Activated T-cell treated with anti-CD3 and anti-CD28 coated beads, Interleukin-2, amount 50 U/mL, for 4 hours (primary cell): ENCODE results near the gene GNAO1. TPM values are rescaled to one million over a fixed set of nuclear protein-coding genes. Genes with fewer than 3 reads are reported as not detected.

Experiments
- ATAC-seq, 2 donors: fragments of 200-7000 bp; cut with Tn5 transposase; one replicate each; pipeline ENCODE4 v1.10.0; 2021
- DNase-seq: peaks from one replicate; pipeline ENCODE4 v3.0.0-alpha.2; 2020
- H3K27me3 Mint-ChIP-seq: one replicate; pipeline ENCODE4 v1.8.0; 2021; ENCODE audit warnings: low read depth, mixed read lengths
- H3K36me3 Mint-ChIP-seq: one replicate; pipeline ENCODE4 v1.8.0; 2022; ENCODE audit warnings: mixed read lengths; ENCODE audit not compliant: insufficient read depth
- H3K4me1 Mint-ChIP-seq: one replicate; pipeline ENCODE4 v1.8.0; 2021; ENCODE audit warnings: low read depth, mixed read lengths
- H3K4me3 Mint-ChIP-seq: one replicate; pipeline ENCODE4 v1.8.0; 2021; ENCODE audit warnings: mild to moderate bottlenecking, moderate library complexity, mixed read lengths
- H3K9me3 Mint-ChIP-seq: one replicate; pipeline ENCODE4 v1.8.0; 2021; ENCODE audit warnings: mixed read lengths
- total RNA-seq, 3 donors: library from RNA; stranded (reverse); gene quantifications; one replicate each; pipeline ENCODE4 v1.2.1, GENCODE V29; 2021

The GNAO1 gene
- total RNA-seq, 3 donors from 2014 or later: 1.3 to 2.5 (median 2.1) TPM

- Mint-ChIP-seq H3K4me1 (peaks cover 31% of the 10 kb centered on the region), H3K9me3 (no peaks in the 10 kb centered on the region), H3K4me3 (peak overlapping the region; percentile 76), H3K27me3 (peaks cover 44% of the 10 kb centered on the region), H3K36me3 (no peaks in the 10 kb centered on the region)
- DNase-seq (no peak), ATAC-seq (no peak)
Measured at GRCh38 chr16:56192986-56193945, 2.0 kb downstream of the GNAO1 start.

- peak; percentile 74 for ATAC-seq
- Mint-ChIP-seq H3K27me3 (peaks cover 39% of the 10 kb centered on the region), H3K9me3 (no peaks in the 10 kb centered on the region), H3K4me1 (peaks cover 28% of the 10 kb centered on the region), H3K36me3 (no peaks in the 10 kb centered on the region), H3K4me3 (peak overlapping the region; percentile 62)
- peak; percentile 52 for DNase-seq
Measured at GRCh38 chr16:56193951-56194726, 2.9 kb downstream of the GNAO1 start.

- DNase-seq (no peak), ATAC-seq (no peak)
- Mint-ChIP-seq H3K4me1 (peaks cover 21% of the 10 kb centered on the region), H3K4me3 (no peak overlapping the region), H3K9me3 (no peaks in the 10 kb centered on the region), H3K36me3 (no peaks in the 10 kb centered on the region), H3K27me3 (peaks cover 30% of the 10 kb centered on the region)
Measured at GRCh38 chr16:56195151-56195550, 3.9 kb downstream of the GNAO1 start.

- DNase-seq (no peak), ATAC-seq (no peak)
- H3K27me3 Mint-ChIP-seq: peaks cover 28% of the 10 kb centered on the region
- no peaks in the 10 kb centered on the region for H3K9me3 Mint-ChIP-seq
- no peaks in the 10 kb centered on the region for H3K36me3 Mint-ChIP-seq
- H3K4me3 Mint-ChIP-seq: no peak overlapping the region
- peaks cover 19% of the 10 kb centered on the region for H3K4me1 Mint-ChIP-seq
Measured at GRCh38 chr16:56196381-56196780, 5.1 kb downstream of the GNAO1 start.

- Mint-ChIP-seq H3K4me3 (no peak overlapping the region), H3K4me1 (peaks cover 19% of the 10 kb centered on the region), H3K27me3 (peaks cover 24% of the 10 kb centered on the region), H3K9me3 (no peaks in the 10 kb centered on the region), H3K36me3 (no peaks in the 10 kb centered on the region)
- DNase-seq (no peak), ATAC-seq (no peak)
Measured at GRCh38 chr16:56197192-56197992, 6.1 kb downstream of the GNAO1 start.

- no peaks in the 10 kb centered on the region for H3K9me3 Mint-ChIP-seq
- H3K4me1 Mint-ChIP-seq: peaks cover 14% of the 10 kb centered on the region
- H3K27me3 Mint-ChIP-seq: peaks cover 17% of the 10 kb centered on the region
- no peaks in the 10 kb centered on the region for H3K36me3 Mint-ChIP-seq
- DNase-seq (no peak), ATAC-seq (peak; percentile 20 to 25)
- no peak overlapping the region for H3K4me3 Mint-ChIP-seq
Measured at GRCh38 chr16:56198006-56198754, 6.9 kb downstream of the GNAO1 start.

- Mint-ChIP-seq H3K9me3 (no peaks in the 10 kb centered on the region), H3K36me3 (no peaks in the 10 kb centered on the region), H3K27me3 (peaks cover 12% of the 10 kb centered on the region), H3K4me3 (no peak overlapping the region), H3K4me1 (peaks cover 8% of the 10 kb centered on the region)
- ATAC-seq: no peak
- no peak for DNase-seq
Measured at GRCh38 chr16:56198755-56199114, 7.4 kb downstream of the GNAO1 start.

- ATAC-seq: peak; percentile 58 to 62
- no peaks in the 10 kb centered on the region for H3K9me3 Mint-ChIP-seq
Measured at GRCh38 chr16:56199164-56199563, 7.9 kb downstream of the GNAO1 start.

GRCh38 chr16:56201030-56201429 is 9.7 kb downstream of the GNAO1 start:
- ATAC-seq (no peak), DNase-seq (no peak)
- Mint-ChIP-seq H3K4me1 (no peaks in the 10 kb centered on the region), H3K4me3 (no peak overlapping the region), H3K27me3 (peaks cover 6% of the 10 kb centered on the region), H3K9me3 (no peaks in the 10 kb centered on the region), H3K36me3 (no peaks in the 10 kb centered on the region)

More at GRCh38 chr16:56199164-56199563, 7.9 kb downstream of the GNAO1 start:
- DNase-seq: no peak
- Mint-ChIP-seq H3K27me3 (peaks cover 7% of the 10 kb centered on the region), H3K4me1 (peaks cover 4% of the 10 kb centered on the region), H3K4me3 (peak overlapping the region; percentile 3), H3K36me3 (no peaks in the 10 kb centered on the region)

GRCh38 chr16:56202036-56202435 is 10.7 kb downstream of the GNAO1 start:
- Mint-ChIP-seq H3K9me3 (no peaks in the 10 kb centered on the region), H3K4me3 (no peak overlapping the region), H3K27me3 (peaks cover 3% of the 10 kb centered on the region), H3K4me1 (no peaks in the 10 kb centered on the region), H3K36me3 (no peaks in the 10 kb centered on the region)
- DNase-seq: no peak
- ATAC-seq: peak; percentile 44 to 47

GRCh38 chr16:56203052-56203451 is 11.8 kb downstream of the GNAO1 start:
- Mint-ChIP-seq H3K9me3 (no peaks in the 10 kb centered on the region), H3K27me3 (peaks cover 3% of the 10 kb centered on the region), H3K4me3 (no peak overlapping the region), H3K4me1 (no peaks in the 10 kb centered on the region), H3K36me3 (no peaks in the 10 kb centered on the region)
- ATAC-seq: peak; percentile 77 to 83
- peak; percentile 31 for DNase-seq

- H3K4me1 Mint-ChIP-seq: no peaks in the 10 kb centered on the region
- no peaks in the 10 kb centered on the region for H3K36me3 Mint-ChIP-seq
- no peaks in the 10 kb centered on the region for H3K9me3 Mint-ChIP-seq
- no peak for ATAC-seq
- H3K27me3 Mint-ChIP-seq: peaks cover 7% of the 10 kb centered on the region
- H3K4me3 Mint-ChIP-seq: no peak overlapping the region
- no peak for DNase-seq
Measured at GRCh38 chr16:56204816-56205215, 13.5 kb downstream of the GNAO1 start.

- Mint-ChIP-seq H3K4me3 (no peak overlapping the region), H3K9me3 (no peaks in the 10 kb centered on the region), H3K27me3 (peaks cover 7% of the 10 kb centered on the region), H3K36me3 (no peaks in the 10 kb centered on the region), H3K4me1 (no peaks in the 10 kb centered on the region)
- ATAC-seq (no peak), DNase-seq (no peak)
Measured at GRCh38 chr16:56206951-56207350, 15.7 kb downstream of the GNAO1 start.
